H1 (cell line): ENCODE results near the gene RNF187. TPM values are rescaled to one million over a fixed set of nuclear protein-coding genes. Genes with fewer than 3 reads are reported as not detected.

ENCODE experiments used
- CTCF ChIA-PET: fragments of 300-600 bp; sonication (Branson Sonifier 250); formaldehyde crosslinking; loops from one replicate; lab custom pipeline; 2021; ENCODE audit not compliant: partially characterized antibody; lab: Charles Lee
- POLR2A ChIA-PET: fragments of 300-600 bp; sonication (Branson Sonifier 250); formaldehyde crosslinking; loops from one replicate; lab custom pipeline; 2021; ENCODE audit warnings: inconsistent platforms; ENCODE audit not compliant: partially characterized antibody; lab: Charles Lee
- DNase-seq, 2 experiments: peaks; one replicate each; pipeline versions ENCODE4 v3.0.0 to v3.0.0-alpha.2; 2010 to 2022; ENCODE audit warnings: low spot score in 2 of 2, low read depth in 1 of 2, mixed read lengths in 1 of 2
- FAIRE-seq: peaks from 2 replicates; lab custom pipeline; 2011; peaks lifted over from hg19 to GRCh38; lab: Jason Lieb, UNC
- H2AFZ ChIP-seq: 2 replicates; pipeline ENCODE4 v1.8.1; 2012; ENCODE audit warnings: low read length, inconsistent platforms
- H2AK5ac ChIP-seq: 2 replicates; pipeline ENCODE4 v1.6.1; 2013; ENCODE audit warnings: low read depth, low read length
- H2BK120ac ChIP-seq: replicated peaks from 2 replicates; pipeline ENCODE3; 2013; ENCODE audit warnings: low read depth, low read length, inconsistent platforms
- H2BK12ac ChIP-seq: 2 replicates; pipeline ENCODE4 v1.6.1; 2013; ENCODE audit warnings: low read depth, low read length
- H2BK15ac ChIP-seq: 2 replicates; pipeline ENCODE4 v1.6.1; 2013; ENCODE audit warnings: low read length
- H2BK20ac ChIP-seq: 2 replicates; pipeline ENCODE4 v1.6.1; 2013; ENCODE audit warnings: low read length
- H2BK5ac ChIP-seq: 2 replicates; pipeline ENCODE4 v1.6.1; 2013; ENCODE audit warnings: low read depth, low read length
- H3K14ac ChIP-seq: 2 replicates; pipeline ENCODE4 v1.6.1; 2013; ENCODE audit warnings: inconsistent platforms; ENCODE audit not compliant: insufficient read length
- H3K18ac ChIP-seq: 2 replicates; pipeline ENCODE4 v1.6.1; 2013; ENCODE audit warnings: low read length; ENCODE audit errors: extremely low read depth
- H3K23ac ChIP-seq: 2 replicates; pipeline ENCODE4 v1.6.1; 2013; ENCODE audit warnings: inconsistent platforms; ENCODE audit not compliant: insufficient read length
- H3K23me2 ChIP-seq: 2 replicates; pipeline ENCODE4 v1.6.1; 2013; ENCODE audit warnings: low read depth, low read length
- H3K27ac ChIP-seq: 2 replicates; pipeline ENCODE4 v1.6.1; 2011; ENCODE audit warnings: low read depth, low read length, inconsistent platforms
- H3K27me3 ChIP-seq, 4 experiments: replicated peaks in 1 of 4; 1 replicate in 1 of 4; 2 replicates in 3 of 4; pipeline versions ENCODE4 v1.6.1 to v1.8.1; 2011 to 2013; ENCODE audit warnings: low read length in 3 of 4, mild to moderate bottlenecking in 3 of 4, inconsistent platforms in 2 of 4, mixed read lengths in 2 of 4, moderate library complexity in 1 of 4; ENCODE audit not compliant: control insufficient read depth in 3 of 4, insufficient read depth in 3 of 4; ENCODE audit errors: extremely low read depth in 1 of 4
- H3K36me3 ChIP-seq, 4 experiments: 2 replicates each; pipeline versions ENCODE4 v1.6.1 to v1.8.1; 2011 to 2013; ENCODE audit warnings: mild to moderate bottlenecking in 4 of 4, low read length in 3 of 4, moderate library complexity in 2 of 4, control low read depth in 1 of 4, inconsistent platforms in 1 of 4; ENCODE audit not compliant: insufficient read depth in 4 of 4, control insufficient read depth in 2 of 4
- H3K4ac ChIP-seq: replicated peaks from 2 replicates; pipeline ENCODE3; 2013; ENCODE audit warnings: low read length, low read depth, mixed read lengths, inconsistent platforms; ENCODE audit not compliant: insufficient read length
- H3K4me1 ChIP-seq, 4 experiments: replicated peaks in 1 of 4; 1 replicate in 1 of 4; 2 replicates in 3 of 4; pipeline versions ENCODE4 v1.6.1 to v1.8.1; 2011 to 2013; ENCODE audit warnings: low read length in 3 of 4, inconsistent platforms in 2 of 4, mixed read lengths in 1 of 4; ENCODE audit not compliant: insufficient read depth in 4 of 4, control insufficient read depth in 3 of 4
- H3K4me2 ChIP-seq, 2 experiments: 2 replicates each; pipeline versions ENCODE4 v1.6.1 to v1.8.1; 2011 to 2013; ENCODE audit warnings: low read depth in 2 of 2, low read length in 2 of 2, control low read depth in 1 of 2, inconsistent platforms in 1 of 2, mild to moderate bottlenecking in 1 of 2; ENCODE audit not compliant: insufficient read depth in 1 of 2
- H3K4me3 ChIP-seq, 4 experiments: fragments of 200-600, 300-600 bp in 1 of 4; sonication (generic), shearing (Covaris generic), sonication (Bioruptor Twin) in 1 of 4; 2 replicates each; pipeline versions ENCODE4 v1.5.1 to v1.8.1; 2011 to 2016; ENCODE audit warnings: low read length in 4 of 4, low read depth in 3 of 4, control low read depth in 2 of 4, inconsistent platforms in 2 of 4, mild to moderate bottlenecking in 2 of 4, mixed read lengths in 1 of 4, moderate library complexity in 1 of 4; ENCODE audit not compliant: insufficient read depth in 2 of 4; ENCODE audit errors: extremely low read depth in 1 of 4
- H3K56ac ChIP-seq: replicated peaks from 2 replicates; pipeline ENCODE3; 2013; ENCODE audit warnings: low read depth, mild to moderate bottlenecking, mixed read lengths, low read length, inconsistent platforms; ENCODE audit not compliant: insufficient read length
- H3K79me1 ChIP-seq: 2 replicates; pipeline ENCODE4 v1.6.1; 2013; ENCODE audit warnings: low read depth, low read length, control low read depth
- H3K79me2 ChIP-seq, 2 experiments: 2 replicates each; pipeline versions ENCODE4 v1.6.1 to v1.8.1; 2012 to 2013; ENCODE audit warnings: low read length in 2 of 2, mild to moderate bottlenecking in 2 of 2, inconsistent platforms in 1 of 2; ENCODE audit not compliant: insufficient read depth in 2 of 2, control insufficient read depth in 1 of 2
- H3K9ac ChIP-seq, 4 experiments: replicated peaks in 1 of 4; 1 replicate in 1 of 4; 2 replicates in 3 of 4; pipeline versions ENCODE4 v1.6.1 to v1.8.1; 2011 to 2013; ENCODE audit warnings: low read depth in 3 of 4, low read length in 3 of 4, control low read depth in 2 of 4, mild to moderate bottlenecking in 2 of 4, moderate library complexity in 2 of 4, inconsistent platforms in 1 of 4; ENCODE audit errors: extremely low read depth in 1 of 4
- H3K9me3 ChIP-seq, 2 experiments: 2 replicates each; pipeline versions ENCODE4 v1.6.1 to v1.8.1; 2012 to 2013; ENCODE audit warnings: mild to moderate bottlenecking in 2 of 2, moderate library complexity in 2 of 2, control low read depth in 1 of 2, inconsistent platforms in 1 of 2, low read depth in 1 of 2, low read length in 1 of 2, mixed read lengths in 1 of 2; ENCODE audit not compliant: insufficient read depth in 2 of 2
- H4K20me1 ChIP-seq, 2 experiments: replicated peaks in 1 of 2; 2 replicates each; pipeline versions ENCODE3 to v1.8.1; 2011 to 2013; ENCODE audit warnings: inconsistent platforms in 2 of 2, low read length in 2 of 2, mild to moderate bottlenecking in 1 of 2; ENCODE audit not compliant: insufficient read depth in 2 of 2, control insufficient read depth in 1 of 2
- H4K5ac ChIP-seq: 2 replicates; pipeline ENCODE4 v1.6.1; 2013; ENCODE audit warnings: low read length, low read depth, mixed read lengths, inconsistent platforms; ENCODE audit not compliant: insufficient read length
- H4K8ac ChIP-seq: 2 replicates; pipeline ENCODE4 v1.8.0; 2013; ENCODE audit warnings: mild to moderate bottlenecking, moderate library complexity, low read length, inconsistent platforms; ENCODE audit not compliant: insufficient read depth; ENCODE audit errors: extremely low read depth
- H4K91ac ChIP-seq: replicated peaks from 2 replicates; pipeline ENCODE3; 2013; ENCODE audit warnings: low read length, mixed read lengths, inconsistent platforms; ENCODE audit not compliant: insufficient read length
- BCL11A ChIP-seq, 2 experiments: IDR thresholded peaks; one replicate each; pipeline ENCODE4 v1.6.1; 2011; ENCODE audit warnings: low read depth in 2 of 2, low read length in 2 of 2, mild to moderate bottlenecking in 2 of 2
- CBX8 ChIP-seq: fragments of 300-800, 300-1000 bp; sonication (generic); IDR thresholded peaks from 2 replicates; pipeline ENCODE4 v1.7.1; 2016; ENCODE audit warnings: low read depth, low read length, borderline replicate concordance
- KDM1A ChIP-seq: fragments of 200-600, 300-600 bp; sonication (generic); IDR thresholded peaks from 2 replicates; pipeline ENCODE4 v1.7.1; 2016; ENCODE audit warnings: mild to moderate bottlenecking, low read length, borderline replicate concordance
- SAP30 ChIP-seq: fragments of 300-600 bp; sonication (generic); IDR thresholded peaks from 2 replicates; pipeline ENCODE4 v1.7.1; 2012; ENCODE audit warnings: low read length, moderate library complexity, mild to moderate bottlenecking, inconsistent platforms; ENCODE audit not compliant: insufficient read depth, insufficient replicate concordance
- WGBS, 2 experiments: shearing (Covaris generic) in 1 of 2; methylation state at CpG; one replicate each; pipeline versions ENCODE4 v1.1.6 to v1.1.7; 2013 to 2015; ENCODE audit warnings: low lambda C conversion rate in 2 of 2, mixed read lengths in 2 of 2, inconsistent platforms in 1 of 2, low coverage in 1 of 2, missing lambda C conversion rate in 1 of 2; ENCODE audit not compliant: insufficient replicate concordance in 2 of 2, insufficient coverage in 1 of 2, insufficient read length in 1 of 2; ENCODE audit errors: extremely low coverage in 1 of 2, missing lambda C conversion rate in 1 of 2; 5-methylcytosine and 5-hydroxymethylcytosine counted together
- polyA plus RNA-seq, 7 experiments: library from polyadenylated mRNA; depleted of rRNA in 3 of 7; stranded (reverse) in 5 of 7; unstranded in 2 of 7; fragments of >200 nt in 5 of 7; fragments of 200-250 nt in 2 of 7; gene quantifications; 1 replicate in 5 of 7; 2 replicates in 1 of 7; 4 replicates in 1 of 7; pipeline versions ENCODE4 v1.2.1 to v1.2.3, GENCODE V29; 2011 to 2013; ENCODE audit warnings: missing spikeins in 2 of 7, mixed read lengths in 2 of 7
- total RNA-seq: library from RNA; stranded (reverse); fragmentation: NEBNext Ultra II Directional; extraction: Animal tissue kit (Norgen Biotek cat#: 25700); gene quantifications from 2 replicates; pipeline ENCODE4 v1.2.1, GENCODE V29; 2021

RNF187 gene
- total and polyA plus RNA-seq, 2 of the 8 experiments (the other 6 are each of a cell fraction or from before 2014, with no cell fraction given) = 47.0 to 113 TPM

GRCh38 chr1:228471154-228471761 is 15.9 kb upstream of the RNF187 start:
- Histone ChIP-seq H3K9ac (no peak overlapping the region), H2BK120ac (no peak overlapping the region), H3K23me2 (no peaks in the 10 kb centered on the region), H3K4me1 (peaks cover 3 to 22% (median 15%) of the 10 kb centered on the region in 4 experiments; a peak in 6 of 7 replicates), H3K4me2 (no peak overlapping the region), H4K91ac (no peak overlapping the region), H3K36me3 (no peaks in the 10 kb centered on the region), H3K79me1 (no peaks in the 10 kb centered on the region), H3K23ac (no peak overlapping the region), H3K27ac (no peak overlapping the region), H3K79me2 (no peaks in the 10 kb centered on the region), H4K8ac (no peak overlapping the region), H2BK5ac (no peak overlapping the region), H4K5ac (no peak overlapping the region), H4K20me1 (no peaks in the 10 kb centered on the region), H3K27me3 (peaks cover 2 to 34% (median 16%) of the 10 kb centered on the region in 4 experiments), H2BK12ac (no peak overlapping the region), H3K14ac (no peak overlapping the region), H2BK20ac (no peak overlapping the region), H2BK15ac (no peak overlapping the region; the same call in 1 of the 2 replicates), H3K56ac (no peak overlapping the region), H2AFZ (no peak overlapping the region), H2AK5ac (no peak overlapping the region), H3K18ac (no peak overlapping the region), H3K4me3 (no peak overlapping the region), H3K9me3 (no peaks in the 10 kb centered on the region), H3K4ac (no peak overlapping the region)
- FAIRE-seq = no peak
- TF ChIP-seq BCL11A (IDR thresholded peaks at IDR 0.05; ENCODE audit: low read depth in 2 of 2, low read length in 2 of 2) (no peak), CBX8 (no peak), SAP30 (no peak), KDM1A (no peak)
- WGBS, 2 experiments = 91% methylated on average over 34 of the region's 37 CpGs; no CpG with 5 or more reads in 1 of the 2 experiments
- ChIA-PET POLR2A (interaction anchor here (0.7 to 13.1 kb wide), 3 partner anchors 10 to 24 kb away, joined by 3 to 232 read pairs (median 5); a partner anchor contains a TSS), CTCF (interaction anchor here (0.6 to 12.4 kb wide), 19 partner anchors 11 to 677 kb away, joined by 3 to 117 read pairs (median 4); partner anchors contain the start of gene RNF187)
- no peak for DNase-seq
